Tibial nerve (tissue), 4 donors: ENCODE data around the gene GHRH. TPM values are rescaled to one million over a fixed set of nuclear protein-coding genes. Genes with fewer than 3 reads are reported as not detected.

Experiments used
- DNase-seq, 2 donors: peaks; one replicate each; pipeline ENCODE4 v3.0.0-alpha.2; 2019; ENCODE audit warnings: low spot score in 2 of 2
- H3K27ac ChIP-seq, 4 donors: fragments of 200-600 bp; sonication (generic) in 3 of 4; one replicate each; pipeline ENCODE4 v1.5.1; 2017 to 2019; ENCODE audit warnings: mild to moderate bottlenecking in 1 of 4
- H3K27me3 ChIP-seq, 2 donors: fragments of 200-600 bp; sonication (generic) in 1 of 2; one replicate each; pipeline versions ENCODE4 v1.5.1 to v1.6.0; 2017 to 2019
- H3K36me3 ChIP-seq, 3 donors: fragments of 200-600 bp; sonication (generic); one replicate each; pipeline ENCODE4 v1.5.1; 2018 to 2019
- H3K4me1 ChIP-seq, 4 donors: fragments of 200-600 bp; sonication (generic) in 3 of 4; one replicate each; pipeline ENCODE4 v1.5.1; 2017 to 2019
- H3K4me3 ChIP-seq, 4 donors: fragments of 200-600 bp; sonication (generic) in 3 of 4; one replicate each; pipeline ENCODE4 v1.5.1; 2017 to 2019; ENCODE audit warnings: mild to moderate bottlenecking in 1 of 4, moderate library complexity in 1 of 4
- H3K9me3 ChIP-seq, 4 donors: fragments of 200-600 bp; sonication (generic) in 3 of 4; one replicate each; pipeline ENCODE4 v1.5.1; 2017 to 2019
- EP300 ChIP-seq, 2 donors: sonication (generic); formaldehyde crosslinking; IDR thresholded peaks; one replicate each; pipeline ENCODE4 v1.6.1; 2017; ENCODE audit warnings: antibody characterized with exemption in 2 of 2, mild to moderate bottlenecking in 1 of 2
- POLR2A ChIP-seq, 2 donors: fragments of 450-650 bp; IDR thresholded peaks; one replicate each; pipeline ENCODE4 v1.6.1; 2017; ENCODE audit warnings: antibody characterized with exemption in 2 of 2, mild to moderate bottlenecking in 2 of 2, moderate library complexity in 2 of 2
- WGBS, 2 donors: methylation state at CpG; one replicate each; pipeline ENCODE4 v1.1.5; 2018; 5-methylcytosine and 5-hydroxymethylcytosine counted together
- total RNA-seq, 4 donors: library from RNA; depleted of rRNA; stranded (reverse); fragments of >200 nt; gene quantifications; one replicate each; pipeline ENCODE4 v1.1.0, GENCODE V29; 2016
- TF ChIP-seq, protein P1 (sequence below), 5 experiments: fragments of 200-600 bp in 3 of 5; fragments of 450-650 bp in 2 of 5; sonication (generic) in 3 of 5; IDR thresholded peaks; one replicate each; pipeline ENCODE4 v1.5.1; 2016 to 2019; ENCODE audit warnings: antibody characterized with exemption in 5 of 5, mild to moderate bottlenecking in 3 of 5, moderate library complexity in 2 of 5

Gene GHRH
- total RNA-seq, 4 donors from 2014 or later: not detected

DNA sequence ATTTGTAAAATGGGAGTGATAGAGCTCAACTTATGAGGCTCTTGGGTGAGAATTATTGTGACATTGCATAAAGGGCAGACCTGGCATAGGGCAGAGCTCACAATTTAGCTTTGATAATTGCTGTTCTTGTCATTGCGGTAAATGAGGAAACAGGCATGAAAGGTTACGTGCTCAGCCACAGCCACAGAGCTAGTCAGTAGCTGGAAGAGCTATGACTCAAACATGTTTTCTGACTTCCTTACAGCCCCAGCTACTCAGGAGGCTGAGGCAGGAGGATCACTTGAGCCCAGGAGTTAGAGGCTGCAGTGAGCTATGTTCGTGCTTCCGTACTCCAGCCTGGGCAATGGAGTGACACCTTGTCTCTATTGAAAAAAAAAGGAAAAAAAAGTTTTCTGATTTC lies 3.5 kb upstream of the GHRH start:
- no peak for DNase-seq
- WGBS, 2 donors: 93 to 94% methylated on average over 4 of the region's 4 CpGs
- H3K9me3 ChIP-seq: no peaks in the 10 kb centered on the region
- H3K4me3 ChIP-seq: no peak overlapping the region
- H3K36me3 ChIP-seq: no peaks in the 10 kb centered on the region
- H3K27ac ChIP-seq: no peak overlapping the region
- TF ChIP-seq, protein P1, sequence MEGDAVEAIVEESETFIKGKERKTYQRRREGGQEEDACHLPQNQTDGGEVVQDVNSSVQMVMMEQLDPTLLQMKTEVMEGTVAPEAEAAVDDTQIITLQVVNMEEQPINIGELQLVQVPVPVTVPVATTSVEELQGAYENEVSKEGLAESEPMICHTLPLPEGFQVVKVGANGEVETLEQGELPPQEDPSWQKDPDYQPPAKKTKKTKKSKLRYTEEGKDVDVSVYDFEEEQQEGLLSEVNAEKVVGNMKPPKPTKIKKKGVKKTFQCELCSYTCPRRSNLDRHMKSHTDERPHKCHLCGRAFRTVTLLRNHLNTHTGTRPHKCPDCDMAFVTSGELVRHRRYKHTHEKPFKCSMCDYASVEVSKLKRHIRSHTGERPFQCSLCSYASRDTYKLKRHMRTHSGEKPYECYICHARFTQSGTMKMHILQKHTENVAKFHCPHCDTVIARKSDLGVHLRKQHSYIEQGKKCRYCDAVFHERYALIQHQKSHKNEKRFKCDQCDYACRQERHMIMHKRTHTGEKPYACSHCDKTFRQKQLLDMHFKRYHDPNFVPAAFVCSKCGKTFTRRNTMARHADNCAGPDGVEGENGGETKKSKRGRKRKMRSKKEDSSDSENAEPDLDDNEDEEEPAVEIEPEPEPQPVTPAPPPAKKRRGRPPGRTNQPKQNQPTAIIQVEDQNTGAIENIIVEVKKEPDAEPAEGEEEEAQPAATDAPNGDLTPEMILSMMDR (IDR thresholded peaks at IDR 0.05): no peak
- no peak for TF ChIP-seq EP300 (IDR thresholded peaks at IDR 0.05)
- TF ChIP-seq POLR2A (IDR thresholded peaks at IDR 0.05): no peak
- H3K4me1 ChIP-seq: peaks cover 0 to 6% (median 0%) of the 10 kb centered on the region in 4 donors
- H3K27me3 ChIP-seq: no peaks in the 10 kb centered on the region

DNA sequence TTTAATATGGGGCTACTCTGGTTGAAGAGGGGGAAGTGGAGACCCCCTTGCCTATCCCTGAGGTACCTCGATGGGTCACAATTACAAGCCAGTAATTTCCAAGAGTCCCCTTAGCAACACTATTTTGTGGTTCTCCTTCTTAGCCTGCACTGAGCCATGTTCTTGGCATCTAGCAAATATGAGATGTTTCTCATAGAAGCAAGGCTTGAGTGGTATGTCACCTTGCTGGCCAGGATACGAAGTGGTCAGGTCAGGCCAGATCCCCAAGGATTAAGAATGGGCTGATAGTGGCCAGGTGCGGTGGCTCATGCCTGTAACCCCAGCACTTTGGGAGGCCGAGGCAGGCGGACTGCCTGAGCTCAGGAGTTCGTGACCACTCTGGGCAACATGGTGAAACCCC lies 2.1 kb upstream of the GHRH start:
- DNase-seq: no peak
- Histone ChIP-seq H3K4me3 (no peak overlapping the region), H3K27ac (no peak overlapping the region), H3K4me1 (no peaks in the 10 kb centered on the region), H3K9me3 (no peaks in the 10 kb centered on the region), H3K27me3 (no peaks in the 10 kb centered on the region), H3K36me3 (no peaks in the 10 kb centered on the region)
- no peak for TF ChIP-seq EP300 (IDR thresholded peaks at IDR 0.05)
- TF ChIP-seq, protein P1 (IDR thresholded peaks at IDR 0.05): no peak
- TF ChIP-seq POLR2A (IDR thresholded peaks at IDR 0.05): no peak
- 87 to 88% methylated on average over 6 of the region's 6 CpGs for WGBS, 2 donors

DNA sequence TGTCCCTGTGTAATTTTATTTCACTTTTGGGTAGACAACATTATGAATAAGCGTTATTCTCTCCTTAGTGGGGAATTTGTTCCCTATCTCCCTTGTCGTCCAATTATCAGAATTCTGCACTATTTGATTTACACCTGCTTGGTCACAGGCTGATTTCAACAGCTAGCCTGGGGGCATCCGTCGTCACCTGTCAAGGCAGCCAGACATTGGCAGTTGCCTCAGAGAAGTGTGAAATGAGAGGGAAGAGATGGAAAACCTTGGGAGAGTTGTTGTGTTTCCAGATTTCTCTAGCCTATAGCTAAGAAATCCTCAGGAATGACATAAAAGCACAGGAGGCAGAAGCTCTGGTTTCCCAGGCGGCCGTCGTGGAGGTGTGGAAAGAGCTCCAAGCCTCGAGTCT lies 891 bp upstream of the GHRH start:
- no peak for DNase-seq
- no peaks in the 10 kb centered on the region for H3K36me3 ChIP-seq
- H3K4me3 ChIP-seq: no peak overlapping the region
- WGBS, 2 donors: 65 to 69% methylated on average over 8 of the region's 8 CpGs
- no peaks in the 10 kb centered on the region for H3K9me3 ChIP-seq
- H3K27ac ChIP-seq: no peak overlapping the region
- H3K4me1 ChIP-seq: no peaks in the 10 kb centered on the region
- no peaks in the 10 kb centered on the region for H3K27me3 ChIP-seq
- TF ChIP-seq EP300 (IDR thresholded peaks at IDR 0.05): no peak
- TF ChIP-seq, protein P1 (IDR thresholded peaks at IDR 0.05): no peak
- no peak for TF ChIP-seq POLR2A (IDR thresholded peaks at IDR 0.05)

DNA sequence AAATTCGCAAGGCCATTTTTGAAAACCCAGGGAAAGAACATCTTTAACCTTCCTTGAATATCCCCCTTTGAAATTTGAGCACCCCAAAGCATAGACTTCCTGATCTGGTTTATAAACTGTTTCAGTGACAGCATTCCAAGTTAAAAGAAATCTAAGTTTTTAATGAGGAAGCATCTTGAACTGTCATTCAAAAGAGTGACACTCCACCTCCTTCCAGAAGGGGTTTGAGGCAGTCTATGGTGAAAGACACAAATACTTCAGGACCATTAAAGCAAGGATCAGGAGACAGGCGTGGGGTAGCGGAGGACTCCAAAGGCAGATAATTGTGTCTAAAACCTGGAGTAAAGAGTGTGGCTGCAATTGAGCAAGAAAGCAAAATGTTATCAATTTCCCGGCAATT lies 691 bp downstream of the GHRH start:
- no peak overlapping the region for H3K4me3 ChIP-seq
- no peaks in the 10 kb centered on the region for H3K27me3 ChIP-seq
- no peaks in the 10 kb centered on the region for H3K4me1 ChIP-seq
- H3K36me3 ChIP-seq: no peaks in the 10 kb centered on the region
- TF ChIP-seq, protein P1 (IDR thresholded peaks at IDR 0.05): no peak
- TF ChIP-seq POLR2A (IDR thresholded peaks at IDR 0.05) (no peak), EP300 (IDR thresholded peaks at IDR 0.05) (no peak)
- 77 to 89% methylated on average over 4 of the region's 4 CpGs for WGBS, 2 donors
- H3K9me3 ChIP-seq: no peaks in the 10 kb centered on the region
- H3K27ac ChIP-seq: no peak overlapping the region
- no peak for DNase-seq

DNA sequence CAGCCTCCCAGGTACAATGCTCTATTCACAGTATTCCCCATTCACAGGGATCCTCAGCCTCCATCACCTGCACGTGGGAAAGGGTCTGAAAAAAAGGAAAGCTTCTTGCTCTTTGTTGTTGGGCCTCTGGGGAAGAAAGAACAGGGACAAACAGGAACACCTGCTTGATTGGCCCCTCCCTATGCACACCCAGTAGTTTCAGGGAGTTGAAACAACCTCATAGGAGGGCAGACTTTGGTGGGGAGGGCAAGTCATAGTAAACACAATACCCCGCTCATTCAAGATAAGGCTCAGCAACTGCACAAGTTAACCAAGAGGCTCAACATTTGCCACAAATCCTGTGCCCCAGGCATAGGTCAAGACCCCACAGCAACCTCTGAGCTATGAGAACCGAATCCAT lies 1.7 kb downstream of the GHRH start:
- DNase-seq: no peak
- Histone ChIP-seq H3K4me1 (no peaks in the 10 kb centered on the region), H3K27ac (no peak overlapping the region), H3K36me3 (no peaks in the 10 kb centered on the region), H3K27me3 (no peaks in the 10 kb centered on the region), H3K9me3 (peaks cover 0 to 3% (median 0%) of the 10 kb centered on the region in 4 donors), H3K4me3 (no peak overlapping the region)
- TF ChIP-seq, protein P1 (IDR thresholded peaks at IDR 0.05): no peak
- TF ChIP-seq EP300 (IDR thresholded peaks at IDR 0.05) (no peak), POLR2A (IDR thresholded peaks at IDR 0.05) (no peak)
- 60 to 61% methylated on average over 3 of the region's 3 CpGs for WGBS, 2 donors
